Measurements from ENCODE around the gene NADK.

NADK gene

GRCh38 chr1:1760715-1761114 lies 17.6 kb downstream of the NADK start:
- in situ Hi-C loops (cut with HindIII; ENCODE audit: low sequenced_read_pairs), result no loop called here
- no peak overlapping the region for H3K4me3 ChIP-seq (ENCODE audit: low read depth, low read length)
- no peak for TF ChIP-seq CTCF (IDR thresholded peaks at IDR 0.05; ENCODE audit: low read depth, low read length, missing control alignments)

GRCh38 chr1:1760345-1760650 lies 18.0 kb downstream of the NADK start:
- TF ChIP-seq CTCF (IDR thresholded peaks at IDR 0.05; ENCODE audit: low read depth, low read length, missing control alignments), result no peak
- in situ Hi-C loops (cut with HindIII; ENCODE audit: low sequenced_read_pairs), result no loop called here
- no peak overlapping the region for H3K4me3 ChIP-seq (ENCODE audit: low read depth, low read length)
- no peak for DNase-seq (ENCODE audit: low read depth)

More at GRCh38 chr1:1760715-1761114, 17.6 kb downstream of the NADK start:
- DNase-seq (ENCODE audit: low read depth), result no peak

GRCh38 chr1:1759456-1760344 lies 18.6 kb downstream of the NADK start:
- no peak overlapping the region for H3K4me3 ChIP-seq (ENCODE audit: low read depth, low read length)
- DNase-seq (ENCODE audit: low read depth), result no peak
- TF ChIP-seq CTCF (IDR thresholded peaks at IDR 0.05; ENCODE audit: low read depth, low read length, missing control alignments), result no peak
- in situ Hi-C loops (cut with HindIII; ENCODE audit: low sequenced_read_pairs), result loop anchor here (5.0 kb wide), 1 partner anchor 63 kb away; no protein-coding TSS in a partner anchor

DNA sequence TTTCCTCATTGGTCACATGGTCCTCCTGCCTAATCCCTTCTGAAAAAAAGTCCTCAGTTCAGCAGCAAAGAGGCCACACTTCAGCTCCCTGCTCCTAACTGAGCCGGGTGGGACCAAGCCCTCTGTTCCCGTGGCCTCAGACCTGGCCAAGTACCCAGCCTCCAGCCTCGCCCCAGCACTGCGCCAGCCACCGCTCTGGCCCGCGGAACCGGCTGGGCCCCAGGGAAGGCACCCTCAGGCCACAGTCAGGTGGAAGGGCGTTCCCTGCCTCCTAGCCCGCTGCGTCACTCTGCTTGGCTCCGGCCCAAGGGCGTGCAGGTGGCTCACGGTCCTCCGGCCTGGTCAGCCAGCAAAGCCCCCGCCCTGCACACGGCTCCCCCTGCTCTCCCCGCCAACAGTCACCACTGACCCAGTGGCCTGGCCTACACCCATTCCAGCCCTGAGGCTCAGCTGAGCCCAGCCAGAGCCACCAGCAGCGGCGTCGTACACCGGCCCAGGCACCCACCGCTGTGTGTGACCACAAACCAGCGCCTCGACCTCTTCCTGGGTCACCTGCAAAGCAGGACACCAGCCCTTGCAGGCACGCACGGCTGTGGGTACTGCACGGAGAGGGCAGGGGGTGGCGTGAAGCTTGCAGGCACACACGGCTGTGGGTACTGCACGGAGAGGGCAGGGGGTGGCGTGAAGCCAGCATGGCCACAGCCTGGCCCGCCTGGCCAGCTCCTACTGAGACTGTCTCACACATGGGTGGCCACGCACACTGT lies 19.4 kb downstream of the NADK start:
- in situ Hi-C loops (cut with HindIII; ENCODE audit: low sequenced_read_pairs), result loop anchor here (5.0 kb wide), 1 partner anchor 63 kb away; no protein-coding TSS in a partner anchor
- no peak for TF ChIP-seq CTCF (IDR thresholded peaks at IDR 0.05; ENCODE audit: low read depth, low read length, missing control alignments)
- H3K4me3 ChIP-seq (ENCODE audit: low read depth, low read length), result no peak overlapping the region
- no peak for DNase-seq (ENCODE audit: low read depth)

- in situ Hi-C loops (cut with HindIII; ENCODE audit: low sequenced_read_pairs), result loop anchor here (5.0 kb wide), 1 partner anchor 64 kb away; no protein-coding TSS in a partner anchor
- no peak overlapping the region for H3K4me3 ChIP-seq (ENCODE audit: low read depth, low read length)
Measured at GRCh38 chr1:1758059-1758621, 20.1 kb downstream of the NADK start.

More at GRCh38 chr1:1758059-1758621, 20.1 kb downstream of the NADK start:
- no peak for TF ChIP-seq CTCF (IDR thresholded peaks at IDR 0.05; ENCODE audit: low read depth, low read length, missing control alignments)
- no peak for DNase-seq (ENCODE audit: low read depth)
